HepG2 (cell line): ENCODE measurements around the gene NDUFAF3. TPM values are rescaled to one million over a fixed set of nuclear protein-coding genes. Genes with fewer than 3 reads are reported as not detected.

Experiments
- ATAC-seq: fragments of 200-7000 bp; cut with Tn5 transposase; 3 replicates; pipeline ENCODE4 v1.9.1; 2020; ENCODE audit warnings: mild to moderate bottlenecking, moderate library complexity
- BruUV-seq: library from RNA; stranded (reverse); fragments of 400-500 nt; replicated peaks from 2 replicates; lab custom pipeline; 2021; lab: Mats Ljungman, UMichigan
- CTCF ChIA-PET: fragments of 300-600 bp; formaldehyde crosslinking; extraction: SDS; loops from one replicate; lab custom pipeline; 2021; ENCODE audit warnings: low total read pairs, inconsistent platforms, low intra/inter-chr PET ratio; lab: Yijun Ruan, JAX
- POLR2A ChIA-PET: fragments of 350-600 bp; sonication (Branson Sonifier 250); formaldehyde crosslinking; loops from one replicate; lab custom pipeline; 2020; ENCODE audit warnings: antibody characterized with exemption, inconsistent platforms; lab: Yijun Ruan, JAX
- DNase-seq: peaks from one replicate; pipeline ENCODE4 v3.0.0-alpha.2; 2015; ENCODE audit warnings: low spot score
- FAIRE-seq: peaks from 3 replicates; lab custom pipeline; 2011; peaks lifted over from hg19 to GRCh38; lab: Jason Lieb, UNC
- H2AFZ ChIP-seq: one replicate; pipeline ENCODE4 v1.6.1; 2011; ENCODE audit warnings: low read length, inconsistent platforms
- H3K27ac ChIP-seq: fragments of 300-600 bp; 3 replicates; pipeline ENCODE4 v1.8.0; 2011; ENCODE audit warnings: mixed run types, mild to moderate bottlenecking, mixed read lengths, low read length, inconsistent platforms; ENCODE audit not compliant: insufficient read depth; ENCODE audit errors: extremely low read length
- H3K27me3 ChIP-seq, 2 experiments: fragments of 200-600 bp in 1 of 2; 2 replicates in 1 of 2; 3 replicates in 1 of 2; pipeline versions ENCODE4 v1.6.0 to v1.8.0; 2011; ENCODE audit warnings: low read length in 2 of 2, mild to moderate bottlenecking in 2 of 2, moderate library complexity in 2 of 2, inconsistent platforms in 1 of 2; ENCODE audit not compliant: insufficient read depth in 2 of 2, control insufficient read depth in 1 of 2
- H3K36me3 ChIP-seq, 2 experiments: fragments of 200-600 bp in 1 of 2; replicated peaks in 1 of 2; 2 replicates in 1 of 2; 3 replicates in 1 of 2; pipeline versions ENCODE4 v1.5.1 to v1.8.0; 2011; ENCODE audit warnings: low read length in 2 of 2, inconsistent platforms in 1 of 2; ENCODE audit not compliant: insufficient read depth in 2 of 2, control insufficient read depth in 1 of 2
- H3K4me1 ChIP-seq: 2 replicates; pipeline ENCODE4 v1.5.1; 2012; ENCODE audit warnings: low read length, inconsistent platforms; ENCODE audit not compliant: insufficient read depth
- H3K4me2 ChIP-seq: 2 replicates; pipeline ENCODE4 v1.6.0; 2011; ENCODE audit warnings: low read depth, low read length, inconsistent platforms
- H3K4me3 ChIP-seq, 3 experiments: fragments of 200-600 bp in 1 of 3; sonication (generic), shearing (Covaris generic) in 1 of 3; replicated peaks in 1 of 3; 2 replicates each; pipeline ENCODE4 v1.5.1; 2011 to 2016; ENCODE audit warnings: low read length in 3 of 3, inconsistent platforms in 2 of 3, low read depth in 2 of 3, mild to moderate bottlenecking in 2 of 3, control low read depth in 1 of 3, mixed read lengths in 1 of 3; ENCODE audit not compliant: insufficient read depth in 1 of 3
- H3K79me2 ChIP-seq: one replicate; pipeline ENCODE4 v1.6.1; 2011; ENCODE audit warnings: low read length, inconsistent platforms; ENCODE audit not compliant: insufficient read depth
- H3K9ac ChIP-seq: 2 replicates; pipeline ENCODE4 v1.6.0; 2011; ENCODE audit warnings: mild to moderate bottlenecking, low read depth, low read length, inconsistent platforms; ENCODE audit not compliant: insufficient read depth
- H3K9me3 ChIP-seq: 2 replicates; pipeline ENCODE4 v1.5.1; 2012; ENCODE audit warnings: mild to moderate bottlenecking, low read length
- H4K20me1 ChIP-seq: 2 replicates; pipeline ENCODE4 v1.6.0; 2011; ENCODE audit warnings: inconsistent platforms, mild to moderate bottlenecking, low read length, moderate library complexity; ENCODE audit not compliant: insufficient read depth
- HOXD1 ChIP-seq: sonication (generic); formaldehyde crosslinking; IDR thresholded peaks from 2 replicates; pipeline ENCODE4 v1.5.0; 2020; ENCODE audit warnings: missing genetic modification reagents
- MAFF ChIP-seq: IDR thresholded peaks from 2 replicates; pipeline ENCODE4 v1.6.1; 2011; ENCODE audit warnings: low read depth, low read length, improper control_type of control experiment
- MAFK ChIP-seq, 2 experiments: IDR thresholded peaks in 1 of 2; conservative IDR thresholded peaks in 1 of 2; 2 replicates each; pipeline ENCODE4 v1.6.1; 2011; ENCODE audit warnings: improper control_type of control experiment in 2 of 2, low read length in 2 of 2
- MIER2 ChIP-seq: IDR thresholded peaks from 2 replicates; pipeline ENCODE4 v1.6.1; 2016; ENCODE audit warnings: missing biosample characterization, missing genetic modification reagents
- NAIF1 ChIP-seq: sonication (generic); formaldehyde crosslinking; IDR thresholded peaks from 2 replicates; pipeline ENCODE4 v1.5.0; 2020; ENCODE audit warnings: mild to moderate bottlenecking, missing genetic modification reagents, borderline replicate concordance
- SMARCC2 ChIP-seq: fragments of 450-650 bp; IDR thresholded peaks from 2 replicates; pipeline ENCODE4 v1.6.1; 2017; ENCODE audit warnings: antibody characterized with exemption, mild to moderate bottlenecking
- ZIK1 ChIP-seq: sonication (generic); formaldehyde crosslinking; IDR thresholded peaks from 2 replicates; pipeline ENCODE4 v1.5.0; 2020; ENCODE audit warnings: mild to moderate bottlenecking, low read depth, missing genetic modification reagents, borderline replicate concordance
- ZKSCAN8 ChIP-seq: IDR thresholded peaks from 2 replicates; pipeline ENCODE4 v1.6.1; 2016; ENCODE audit warnings: borderline replicate concordance, missing genetic modification reagents, missing compliant biosample characterization
- ZNF614 ChIP-seq: IDR thresholded peaks from 2 replicates; pipeline ENCODE4 v1.6.1; 2018; ENCODE audit warnings: missing biosample characterization, missing genetic modification reagents, inconsistent platforms, borderline replicate concordance
- ZNF768 ChIP-seq: sonication (generic); formaldehyde crosslinking; IDR thresholded peaks from 2 replicates; pipeline ENCODE4 v1.4.0; 2020; ENCODE audit warnings: missing genetic modification reagents
- ZSCAN31 ChIP-seq: sonication (generic); formaldehyde crosslinking; IDR thresholded peaks from 2 replicates; pipeline ENCODE4 v1.5.0; 2020; ENCODE audit warnings: low read depth, mild to moderate bottlenecking, missing genetic modification reagents
- WGBS: methylation state at CpG from one replicate; pipeline ENCODE4 v1.1.6; 2017; ENCODE audit warnings: low lambda C conversion rate; 5-methylcytosine and 5-hydroxymethylcytosine counted together
- in situ Hi-C: cut with HindIII; loops from 2 replicates; pipeline ENCODE4 v1.10.0; 2017; ENCODE audit warnings: low pct_unique_long_range_greater_than_20kb; ENCODE audit not compliant: extremely low pct_ligation_motif_present
- intact Hi-C: fragments of 100-400 bp; cut with micrococcal nuclease; formaldehyde crosslinking; loops from one replicate; pipeline ENCODE4 v1.10.0; 2022; ENCODE audit not compliant: unreplicated experiment
- polyA plus RNA-seq, 8 experiments: library from polyadenylated mRNA; depleted of rRNA in 3 of 8; stranded (reverse) in 7 of 8; unstranded in 1 of 8; fragments of >200 nt; fragmentation: Illumina TruSeq in 4 of 8; extraction: Trizol in 4 of 8; gene quantifications; 2 replicates each; pipeline versions ENCODE4 v1.2.1 to v1.2.3, GENCODE V29; 2011 to 2016; ENCODE audit warnings: low read depth in 4 of 8, missing spikeins in 1 of 8, mixed read lengths in 1 of 8; ENCODE audit not compliant: insufficient read depth in 1 of 8
- total RNA-seq, 5 experiments: library from RNA; depleted of rRNA; stranded (reverse); fragments of >200 nt; fragmentation: Illumina TruSeq; extraction: Trizol; gene quantifications; 2 replicates each; pipeline ENCODE4 v1.2.3, GENCODE V29; 2016; ENCODE audit warnings: low read depth in 1 of 5
- TF ChIP-seq, protein P1 (sequence below): sonication (generic); formaldehyde crosslinking; IDR thresholded peaks from 2 replicates; pipeline ENCODE4 v1.4.0; 2020; ENCODE audit warnings: missing genetic modification reagents, mild to moderate bottlenecking, borderline replicate concordance
- TF ChIP-seq, protein P2 (sequence below): IDR thresholded peaks from 2 replicates; pipeline ENCODE4 v1.6.1; 2016; ENCODE audit warnings: mild to moderate bottlenecking
- TF ChIP-seq, protein P3 (sequence below): sonication (generic); formaldehyde crosslinking; IDR thresholded peaks from 2 replicates; pipeline ENCODE4 v1.4.0; 2020; ENCODE audit warnings: missing genetic modification reagents, borderline replicate concordance

Gene NDUFAF3
- total and polyA plus RNA-seq, 2 of the 13 experiments (the other 11 are each of a cell fraction or from before 2014, with no cell fraction given) = 39.0 to 50.0 TPM

DNA sequence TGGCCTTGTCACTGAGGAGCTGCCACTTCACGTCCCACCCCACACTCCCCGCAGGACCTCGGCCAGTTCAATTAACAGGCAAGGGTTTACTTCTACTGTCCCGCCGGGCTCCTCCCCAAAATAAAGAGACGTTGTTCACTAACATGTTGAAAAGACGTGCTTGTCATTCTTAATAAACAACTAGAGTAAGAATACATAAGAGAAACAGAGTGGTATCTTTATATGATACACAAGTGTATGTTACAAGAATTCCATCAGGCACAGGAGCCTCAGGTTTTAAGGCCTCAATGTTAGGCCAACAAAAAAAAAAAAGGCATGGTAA, 7.6 kb downstream of the NDUFAF3 start (continued):
- TF ChIP-seq MIER2 (CRISPR knock-in tag) = peak; percentile 8
- TF ChIP-seq, protein P1, sequence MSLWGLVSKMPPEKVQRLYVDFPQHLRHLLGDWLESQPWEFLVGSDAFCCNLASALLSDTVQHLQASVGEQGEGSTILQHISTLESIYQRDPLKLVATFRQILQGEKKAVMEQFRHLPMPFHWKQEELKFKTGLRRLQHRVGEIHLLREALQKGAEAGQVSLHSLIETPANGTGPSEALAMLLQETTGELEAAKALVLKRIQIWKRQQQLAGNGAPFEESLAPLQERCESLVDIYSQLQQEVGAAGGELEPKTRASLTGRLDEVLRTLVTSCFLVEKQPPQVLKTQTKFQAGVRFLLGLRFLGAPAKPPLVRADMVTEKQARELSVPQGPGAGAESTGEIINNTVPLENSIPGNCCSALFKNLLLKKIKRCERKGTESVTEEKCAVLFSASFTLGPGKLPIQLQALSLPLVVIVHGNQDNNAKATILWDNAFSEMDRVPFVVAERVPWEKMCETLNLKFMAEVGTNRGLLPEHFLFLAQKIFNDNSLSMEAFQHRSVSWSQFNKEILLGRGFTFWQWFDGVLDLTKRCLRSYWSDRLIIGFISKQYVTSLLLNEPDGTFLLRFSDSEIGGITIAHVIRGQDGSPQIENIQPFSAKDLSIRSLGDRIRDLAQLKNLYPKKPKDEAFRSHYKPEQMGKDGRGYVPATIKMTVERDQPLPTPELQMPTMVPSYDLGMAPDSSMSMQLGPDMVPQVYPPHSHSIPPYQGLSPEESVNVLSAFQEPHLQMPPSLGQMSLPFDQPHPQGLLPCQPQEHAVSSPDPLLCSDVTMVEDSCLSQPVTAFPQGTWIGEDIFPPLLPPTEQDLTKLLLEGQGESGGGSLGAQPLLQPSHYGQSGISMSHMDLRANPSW = 0 out of 2 replicates have a peak, but pooled peaks have one; percentile 10
- TF ChIP-seq, protein P2, sequence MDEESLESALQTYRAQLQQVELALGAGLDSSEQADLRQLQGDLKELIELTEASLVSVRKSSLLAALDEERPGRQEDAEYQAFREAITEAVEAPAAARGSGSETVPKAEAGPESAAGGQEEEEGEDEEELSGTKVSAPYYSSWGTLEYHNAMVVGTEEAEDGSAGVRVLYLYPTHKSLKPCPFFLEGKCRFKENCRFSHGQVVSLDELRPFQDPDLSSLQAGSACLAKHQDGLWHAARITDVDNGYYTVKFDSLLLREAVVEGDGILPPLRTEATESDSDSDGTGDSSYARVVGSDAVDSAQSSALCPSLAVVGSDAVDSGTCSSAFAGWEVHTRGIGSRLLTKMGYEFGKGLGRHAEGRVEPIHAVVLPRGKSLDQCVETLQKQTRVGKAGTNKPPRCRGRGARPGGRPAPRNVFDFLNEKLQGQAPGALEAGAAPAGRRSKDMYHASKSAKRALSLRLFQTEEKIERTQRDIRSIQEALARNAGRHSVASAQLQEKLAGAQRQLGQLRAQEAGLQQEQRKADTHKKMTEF (CRISPR knock-in tag) = peak; percentile 2; the same call in 1 of the 2 replicates
- no peak for TF ChIP-seq SMARCC2
- 0 out of 2 replicates have a peak, but pooled peaks have one; percentile 4 for TF ChIP-seq ZIK1
- 0 out of 2 replicates have a peak, but pooled peaks have one; percentile 4 for TF ChIP-seq ZKSCAN8 (CRISPR knock-in tag)
- 0 out of 2 replicates have a peak, but pooled peaks have one; percentile 5 for TF ChIP-seq NAIF1 (CRISPR knock-in tag)

DNA sequence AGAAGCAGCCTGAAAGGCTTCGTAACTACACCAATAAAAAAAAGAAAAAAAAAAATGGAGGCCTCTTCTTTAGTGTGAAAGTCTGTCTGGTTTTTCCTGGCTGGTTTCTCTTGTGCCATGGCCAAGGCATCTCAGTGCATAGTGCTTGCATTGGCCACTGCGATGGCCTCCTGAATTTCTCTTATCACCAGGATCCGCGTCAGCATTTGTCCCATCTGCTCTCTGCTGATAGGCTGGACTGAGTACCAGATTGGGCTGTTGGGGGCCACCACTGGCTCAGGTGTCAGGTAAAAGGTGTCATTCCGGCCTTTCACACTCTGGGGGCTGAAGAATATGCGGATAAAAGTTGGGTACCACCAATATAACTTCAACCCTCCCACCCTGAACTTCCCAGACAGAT, 8.4 kb downstream of the NDUFAF3 start:
- in situ Hi-C loops (no loop called here), intact Hi-C loops (no loop called here)
- peak; percentile 44 to 54 for TF ChIP-seq MAFK (conservative IDR thresholded peaks at IDR 0.05 in 1 of 2, IDR thresholded peaks at IDR 0.05 in 1 of 2; ENCODE audit: low read length in 2 of 2)
- TF ChIP-seq ZNF614 (CRISPR knock-in tag) = no peak
- TF ChIP-seq ZSCAN31 (CRISPR knock-in tag) = no peak
- TF ChIP-seq ZNF768 (CRISPR knock-in tag) = no peak
- TF ChIP-seq, protein P3, sequence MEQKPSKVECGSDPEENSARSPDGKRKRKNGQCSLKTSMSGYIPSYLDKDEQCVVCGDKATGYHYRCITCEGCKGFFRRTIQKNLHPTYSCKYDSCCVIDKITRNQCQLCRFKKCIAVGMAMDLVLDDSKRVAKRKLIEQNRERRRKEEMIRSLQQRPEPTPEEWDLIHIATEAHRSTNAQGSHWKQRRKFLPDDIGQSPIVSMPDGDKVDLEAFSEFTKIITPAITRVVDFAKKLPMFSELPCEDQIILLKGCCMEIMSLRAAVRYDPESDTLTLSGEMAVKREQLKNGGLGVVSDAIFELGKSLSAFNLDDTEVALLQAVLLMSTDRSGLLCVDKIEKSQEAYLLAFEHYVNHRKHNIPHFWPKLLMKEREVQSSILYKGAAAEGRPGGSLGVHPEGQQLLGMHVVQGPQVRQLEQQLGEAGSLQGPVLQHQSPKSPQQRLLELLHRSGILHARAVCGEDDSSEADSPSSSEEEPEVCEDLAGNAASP (CRISPR knock-in tag) = no peak
- TF ChIP-seq MAFF = 0 out of 2 replicates have a peak, but pooled peaks have one; percentile 19
- no peak for TF ChIP-seq HOXD1 (CRISPR knock-in tag)
- FAIRE-seq (no peak), ATAC-seq (no peak), DNase-seq (no peak)
- H3K9me3 ChIP-seq = no peaks in the 10 kb centered on the region
- no peak overlapping the region for H3K27ac ChIP-seq
- no TSS peak for BruUV-seq
- WGBS = 96% methylated on average over 6 of the region's 6 CpGs
- H3K9ac ChIP-seq = no peak overlapping the region
- no peak overlapping the region for H2AFZ ChIP-seq
- no peaks in the 10 kb centered on the region for H4K20me1 ChIP-seq
- peaks cover 22 to 62% of the 10 kb centered on the region in 2 experiments for H3K36me3 ChIP-seq
- no peaks in the 10 kb centered on the region for H3K27me3 ChIP-seq
- no peak overlapping the region for H3K4me2 ChIP-seq
- H3K4me1 ChIP-seq = peaks cover 33% of the 10 kb centered on the region
- ChIA-PET POLR2A (interaction anchor here (1.3 to 1.8 kb wide), 2 partner anchors 9 to 10 kb away, joined by 3 to 12 read pairs; partner anchors contain the start of gene NDUFAF3), CTCF (no interaction called here)
- no peak overlapping the region for H3K4me3 ChIP-seq
- peaks cover 13% of the 10 kb centered on the region for H3K79me2 ChIP-seq
